Choroid plexus epithelial cell (primary cell): Measurements from ENCODE around the gene PLEKHB1.
A peak's percentile ranks its signal among the peaks of the same experiment; 100 is the strongest.
"Not testable (repeated sequence)": the region's sequence is repeated elsewhere in the genome, so short reads cannot be mapped to it uniquely, and the experiment has no call there.

ENCODE experiments used
- DNase-seq: peaks from one replicate; pipeline ENCODE4 v3.0.0-alpha.2; 2010; ENCODE audit warnings: low read depth
- H3K4me3 ChIP-seq: 2 replicates; pipeline ENCODE4 v1.5.1; 2011; ENCODE audit warnings: low read depth, mild to moderate bottlenecking, control low read depth, low read length, moderate library complexity
- CTCF ChIP-seq: conservative IDR thresholded peaks from 2 replicates; pipeline ENCODE4 v1.5.1; 2011; ENCODE audit warnings: low read depth, mild to moderate bottlenecking, control low read depth, inconsistent platforms, low read length, moderate library complexity

The PLEKHB1 gene

DNA sequence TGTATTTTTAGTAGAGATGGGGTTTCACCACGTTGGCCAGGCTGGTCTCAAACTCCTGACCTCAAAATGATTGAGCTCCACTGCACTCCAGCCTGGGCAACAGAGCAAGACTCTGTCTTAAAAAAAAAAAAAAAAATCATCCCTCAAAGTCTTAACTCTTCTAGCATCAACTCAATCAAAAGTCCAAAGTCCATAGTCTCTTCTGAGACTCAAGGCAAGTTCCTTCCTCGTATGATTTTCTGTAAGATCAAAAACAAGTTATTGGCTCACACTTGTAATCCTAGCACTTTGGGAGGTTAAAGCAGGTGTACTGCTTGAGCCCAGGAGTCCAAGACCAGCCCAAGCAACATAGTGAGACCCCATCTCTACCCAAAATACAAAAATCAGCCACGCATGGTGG lies 24.4 kb downstream of the PLEKHB1 start:
- DNase-seq = no peak
- no peak for TF ChIP-seq CTCF
- H3K4me3 ChIP-seq = no peak overlapping the region

DNA sequence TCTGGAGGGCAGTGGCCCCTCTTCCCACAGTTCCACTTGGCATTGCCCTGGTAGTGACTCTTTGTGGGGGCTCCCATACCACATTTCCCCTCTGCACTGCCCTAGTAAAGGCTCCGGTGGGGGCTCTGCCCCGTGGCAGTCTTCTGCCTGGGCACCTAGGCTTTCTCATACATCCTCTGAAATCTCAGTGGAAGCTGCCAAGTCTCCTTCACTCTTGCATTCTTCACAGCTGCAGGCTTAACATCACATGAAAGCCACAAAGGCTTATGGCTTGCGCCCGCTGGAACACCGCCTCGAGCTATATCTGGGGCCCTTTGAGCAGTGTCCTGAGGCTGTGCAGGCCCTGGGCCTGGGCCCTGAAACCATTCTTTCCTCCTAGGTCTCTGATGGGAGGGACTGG lies 25.3 kb downstream of the PLEKHB1 start:
- DNase-seq = no peak
- TF ChIP-seq CTCF = no peak
- no peak overlapping the region for H3K4me3 ChIP-seq

GRCh38 chr11:73676552-73676951 lies 30.2 kb downstream of the PLEKHB1 start:
- not testable (repeated sequence) for H3K4me3 ChIP-seq

DNA sequence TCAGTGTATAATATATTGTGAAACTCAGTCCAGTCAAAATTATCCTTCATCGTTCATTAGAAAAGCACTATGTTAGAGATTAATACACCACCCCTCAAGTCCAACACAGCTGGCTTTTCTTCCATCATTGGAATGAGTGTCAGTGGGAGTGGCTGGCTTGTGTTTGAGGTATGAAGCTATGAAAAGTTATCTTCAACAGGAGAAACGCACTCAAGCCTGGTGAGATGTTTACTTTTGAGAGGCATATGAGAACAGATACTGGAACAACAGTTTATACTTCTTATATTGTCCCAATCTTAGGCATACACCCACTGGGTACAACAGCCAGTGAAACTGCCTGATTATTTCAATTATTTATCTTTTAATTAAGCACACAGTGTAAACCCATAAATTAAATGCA lies 34.3 kb downstream of the PLEKHB1 start:
- no peak overlapping the region for H3K4me3 ChIP-seq
- no peak for TF ChIP-seq CTCF
- DNase-seq = peak; percentile 48

More at GRCh38 chr11:73676552-73676951, 30.2 kb downstream of the PLEKHB1 start:
- DNase-seq = not testable (repeated sequence)

DNA sequence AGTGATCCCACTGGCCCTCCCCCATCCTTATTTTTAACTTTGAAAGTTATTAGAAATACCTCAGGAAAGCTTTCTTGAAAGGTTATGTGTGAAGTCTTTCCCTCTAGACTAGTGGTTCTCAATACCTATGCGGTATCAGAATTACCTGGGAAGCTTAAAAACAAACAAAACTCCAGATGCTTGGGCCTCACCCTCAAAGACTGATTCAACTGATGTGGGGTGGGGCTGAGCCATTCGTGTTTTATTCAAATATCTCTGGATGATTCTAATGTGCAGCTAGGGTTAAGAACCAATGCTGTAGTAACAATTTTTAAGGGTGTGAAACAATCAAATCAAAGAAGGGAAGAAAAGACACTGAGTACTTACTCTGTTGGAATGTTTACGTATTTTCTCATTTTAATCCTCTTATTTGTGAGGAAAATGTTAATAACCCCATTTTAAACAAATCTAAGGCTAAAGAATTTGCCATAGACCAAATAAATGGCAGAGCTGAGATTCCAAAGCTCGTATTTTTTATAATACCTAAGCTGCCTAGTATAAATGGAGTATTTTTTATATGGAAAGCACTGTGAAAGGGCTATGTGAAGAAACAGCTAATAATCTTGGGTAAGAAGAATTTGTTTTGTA lies 47.6 kb downstream of the PLEKHB1 start:
- no peak overlapping the region for H3K4me3 ChIP-seq
- no peak for DNase-seq
- no peak for TF ChIP-seq CTCF

- no peak overlapping the region for H3K4me3 ChIP-seq
- TF ChIP-seq CTCF = no peak
- no peak for DNase-seq
These were observed 58.7 kb downstream of the PLEKHB1 start for GRCh38 chr11:73705053-73705452.

- H3K4me3 ChIP-seq = no peak overlapping the region
- no peak for DNase-seq
- TF ChIP-seq CTCF = no peak
These were observed 64.6 kb downstream of the PLEKHB1 start for GRCh38 chr11:73710964-73711363.
